NCI-H460 (cell line): ENCODE results near the gene POLA1. TPM values are rescaled to one million over a fixed set of nuclear protein-coding genes. Genes with fewer than 3 reads are reported as not detected.

Experiments
- DNase-seq: peaks from one replicate; pipeline ENCODE4 v3.0.0-alpha.2; 2016; ENCODE audit warnings: low read depth; ENCODE audit errors: extremely low read depth
- total RNA-seq: library from RNA; depleted of rRNA; stranded (reverse); fragments of >200 nt; shearing (Covaris generic); gene quantifications from 2 replicates; pipeline ENCODE4 v1.2.3, GENCODE V29; 2014

Gene POLA1
- total RNA-seq, 1 experiment from 2014 or later, result 20.0 TPM

GRCh38 chrX:24694825-24695224 is 1.1 kb downstream of the POLA1 start:
- no peak for DNase-seq

DNA sequence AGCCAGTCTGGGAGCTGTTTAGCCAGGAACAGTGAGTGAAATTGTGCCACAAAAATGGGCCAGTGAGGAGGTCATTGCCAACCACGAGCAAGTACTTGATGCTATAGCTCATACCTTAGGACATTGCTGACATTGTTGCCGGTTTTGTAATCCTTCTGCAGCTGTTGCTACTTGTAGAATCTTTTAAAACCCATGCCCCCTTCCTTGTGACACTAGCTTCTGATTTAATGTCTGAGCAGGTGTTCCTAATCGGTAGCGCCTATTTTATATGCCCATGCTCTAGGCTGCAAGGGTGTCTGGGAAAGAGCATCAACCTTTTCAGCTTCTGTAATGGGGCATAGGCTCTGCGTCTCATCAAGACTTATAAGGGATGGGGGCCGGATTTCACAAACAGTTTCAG is 2.6 kb downstream of the POLA1 start:
- no peak for DNase-seq

DNA sequence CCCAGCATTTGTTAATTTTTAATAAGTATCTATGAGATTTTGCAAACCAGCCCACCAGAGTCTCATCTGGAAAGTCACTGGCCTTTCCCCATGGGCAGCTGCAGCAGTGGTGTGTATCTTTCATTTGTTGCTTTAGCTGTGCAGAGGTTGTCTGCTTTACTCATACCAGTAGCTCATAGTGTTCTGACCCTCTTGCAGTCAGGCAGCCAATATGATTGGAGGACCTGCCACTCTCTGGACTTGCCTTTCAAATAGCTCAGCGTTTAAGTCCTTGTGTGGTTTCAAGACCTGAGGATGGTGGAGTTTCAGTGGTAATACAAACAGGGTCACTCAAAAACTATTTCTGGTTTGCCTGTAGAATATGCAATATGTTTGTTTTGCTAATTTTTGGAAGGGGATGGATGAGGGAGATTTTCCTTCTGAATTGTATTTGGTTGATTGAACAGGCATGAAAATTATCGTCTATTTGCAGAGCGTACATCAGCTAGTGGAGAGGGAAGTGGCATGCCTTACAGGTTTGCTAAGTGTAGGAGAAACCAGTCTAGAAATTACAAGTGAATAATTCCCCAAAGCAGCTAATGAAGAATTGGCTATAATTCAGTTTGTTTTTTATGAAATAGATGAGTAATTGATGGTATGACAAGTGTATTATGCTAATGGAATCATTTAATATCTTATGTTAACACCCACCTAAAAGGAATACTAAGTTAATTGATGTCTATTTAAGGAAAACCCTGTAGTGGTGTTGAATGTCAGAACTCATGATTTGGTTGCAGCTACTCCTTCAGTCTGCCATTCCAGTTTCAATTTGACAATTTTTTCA is 8.9 kb downstream of the POLA1 start:
- DNase-seq, result no peak

DNA sequence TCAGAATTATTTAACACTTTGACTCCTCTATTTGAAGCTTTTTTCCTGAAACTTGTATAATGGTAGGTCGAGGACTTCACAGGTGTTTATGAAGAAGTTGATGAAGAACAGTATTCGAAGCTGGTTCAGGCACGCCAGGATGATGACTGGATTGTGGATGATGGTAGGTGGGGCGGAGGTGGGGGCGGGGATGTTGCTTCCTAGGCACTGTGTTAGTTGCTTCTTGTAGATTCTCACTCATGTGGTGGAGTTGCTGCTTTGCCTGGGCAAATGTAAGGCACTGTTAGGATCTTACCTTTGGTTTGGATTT is 9.4 kb downstream of the POLA1 start:
- DNase-seq, result no peak

DNA sequence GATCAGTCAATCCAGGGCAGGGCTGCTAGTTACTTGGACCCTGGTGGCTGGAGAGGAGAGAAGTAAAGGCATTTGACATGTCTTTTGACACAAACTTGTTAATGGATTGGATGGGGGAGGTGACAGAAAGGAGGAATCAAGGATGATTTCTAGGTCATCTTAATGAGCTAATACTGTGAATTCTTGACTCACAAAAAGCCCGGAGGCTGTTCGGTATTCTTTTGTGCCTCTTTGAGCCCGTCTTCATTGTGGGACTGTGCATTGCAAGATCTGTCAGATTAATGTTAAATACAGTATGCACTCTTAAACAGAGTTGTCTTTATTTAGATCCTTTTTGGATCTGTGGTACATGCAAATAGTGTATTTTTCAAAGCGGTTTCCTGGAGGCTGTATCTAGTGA is 25.1 kb downstream of the POLA1 start:
- DNase-seq, result no peak

GRCh38 chrX:24720036-24720435 is 26.3 kb downstream of the POLA1 start:
- no peak for DNase-seq

- DNase-seq, result no peak
These were observed 34.8 kb downstream of the POLA1 start for GRCh38 chrX:24728530-24728929.

- DNase-seq, result no peak
These were observed 39.2 kb downstream of the POLA1 start for GRCh38 chrX:24732766-24733500.

DNA sequence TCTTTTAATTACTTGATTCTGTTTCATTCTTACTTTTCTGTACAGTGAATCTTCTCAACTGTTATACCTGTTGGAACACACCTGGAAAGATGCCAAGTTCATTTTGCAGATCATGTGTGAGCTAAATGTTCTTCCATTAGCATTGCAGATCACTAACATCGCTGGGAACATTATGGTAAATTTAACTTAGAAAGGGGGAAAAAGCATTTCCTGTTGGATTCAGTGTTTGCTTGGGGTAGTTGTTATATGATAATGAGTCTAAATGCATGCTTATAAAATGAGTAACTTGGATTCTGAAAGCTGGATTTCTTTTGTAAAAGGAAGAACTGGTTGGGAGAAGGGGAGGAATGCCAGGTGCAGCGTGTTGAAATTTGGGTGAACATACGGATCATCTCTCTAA is 47.6 kb downstream of the POLA1 start:
- no peak for DNase-seq

DNA sequence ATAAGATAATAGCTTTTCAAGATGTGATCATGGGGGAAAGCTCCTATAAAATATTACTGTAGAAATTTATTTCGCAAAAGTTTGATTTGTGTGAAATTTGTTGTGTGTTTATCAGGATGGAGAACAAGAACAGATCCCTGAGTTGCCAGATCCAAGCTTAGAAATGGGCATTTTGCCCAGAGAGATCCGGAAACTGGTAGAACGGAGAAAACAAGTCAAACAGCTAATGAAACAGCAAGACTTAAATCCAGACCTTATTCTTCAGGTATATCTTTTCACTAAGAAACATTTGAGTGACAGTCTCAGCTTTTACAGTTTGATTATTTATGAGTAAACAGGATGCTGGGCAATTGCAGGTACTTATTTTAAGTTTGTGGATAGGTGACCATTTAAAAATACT is 54.5 kb downstream of the POLA1 start:
- DNase-seq, result no peak

- DNase-seq, result no peak
These were observed 66.1 kb downstream of the POLA1 start for GRCh38 chrX:24759786-24760185.

DNA sequence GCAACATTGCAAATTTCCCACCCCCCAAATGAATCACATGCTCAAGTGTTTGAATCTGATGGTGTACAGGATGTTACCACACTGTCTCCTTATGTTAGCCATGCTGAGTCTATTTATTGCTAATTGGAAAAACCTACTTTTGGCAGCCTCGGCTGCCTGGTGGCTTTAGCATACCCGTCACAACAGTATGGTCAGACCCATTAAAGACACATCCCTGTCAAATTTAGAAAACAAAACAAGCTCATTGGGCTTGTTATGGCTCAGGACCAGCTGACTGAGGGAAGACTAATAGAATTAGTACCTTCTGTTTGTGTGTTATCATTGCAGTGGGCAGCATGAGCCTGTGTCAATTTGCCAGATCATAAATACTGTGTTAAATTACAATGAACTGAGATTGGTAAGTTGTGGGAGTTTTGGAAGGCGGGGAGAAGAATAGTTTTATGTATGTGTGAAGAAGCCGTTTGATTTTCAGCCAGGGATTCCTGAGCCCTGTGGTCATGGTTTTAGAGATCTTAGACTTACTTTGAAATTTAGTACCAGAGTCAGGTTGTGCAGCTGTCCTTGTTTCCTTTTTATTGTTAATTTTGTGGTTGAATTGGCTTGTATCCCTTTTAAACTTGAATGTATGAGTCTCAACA is 66.8 kb downstream of the POLA1 start:
- DNase-seq, result peak; percentile 58

DNA sequence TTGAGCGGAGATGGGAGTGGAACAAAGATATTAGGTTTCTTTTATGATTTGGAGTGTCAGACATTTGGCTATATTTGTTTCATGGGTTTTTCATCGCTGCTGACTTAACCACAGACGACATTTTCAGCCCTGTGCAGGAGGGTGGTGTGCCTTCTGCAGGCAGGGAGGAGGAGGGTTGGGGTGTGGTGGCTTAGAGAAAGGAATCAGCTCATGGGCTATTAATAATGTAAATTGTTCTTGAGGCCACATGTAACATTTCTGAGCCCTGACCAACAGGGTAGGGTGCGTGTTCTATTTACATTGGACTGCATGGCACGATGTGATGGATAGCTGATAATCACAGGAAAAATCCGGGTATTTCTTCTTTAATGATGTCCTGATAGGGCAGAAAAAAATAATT is 67.6 kb downstream of the POLA1 start:
- DNase-seq, result peak; percentile 59

- DNase-seq, result no peak
These were observed 70.3 kb downstream of the POLA1 start for GRCh38 chrX:24763989-24764388.

GRCh38 chrX:24767557-24767956 is 73.8 kb downstream of the POLA1 start:
- no peak for DNase-seq

GRCh38 chrX:24768556-24768955 is 74.8 kb downstream of the POLA1 start:
- no peak for DNase-seq

DNA sequence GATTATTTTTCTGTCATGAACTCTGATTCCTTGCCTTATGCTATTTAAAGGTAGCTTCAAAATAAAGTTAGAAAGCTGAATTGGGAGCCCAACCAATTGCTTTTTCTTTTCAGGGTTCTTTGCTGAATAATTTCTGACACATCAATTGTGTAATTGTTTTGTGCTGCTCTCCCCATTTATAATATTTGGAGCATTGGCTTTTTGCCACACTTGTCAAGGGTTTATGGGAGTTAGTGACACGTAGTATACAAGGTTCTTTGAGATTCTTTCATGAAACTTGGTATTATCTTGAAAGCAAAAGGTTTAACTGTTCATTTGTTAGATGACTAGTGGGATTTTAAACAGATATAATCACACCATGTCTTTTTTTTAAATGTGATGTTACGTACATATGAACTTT is 80.9 kb downstream of the POLA1 start:
- no peak for DNase-seq

DNA sequence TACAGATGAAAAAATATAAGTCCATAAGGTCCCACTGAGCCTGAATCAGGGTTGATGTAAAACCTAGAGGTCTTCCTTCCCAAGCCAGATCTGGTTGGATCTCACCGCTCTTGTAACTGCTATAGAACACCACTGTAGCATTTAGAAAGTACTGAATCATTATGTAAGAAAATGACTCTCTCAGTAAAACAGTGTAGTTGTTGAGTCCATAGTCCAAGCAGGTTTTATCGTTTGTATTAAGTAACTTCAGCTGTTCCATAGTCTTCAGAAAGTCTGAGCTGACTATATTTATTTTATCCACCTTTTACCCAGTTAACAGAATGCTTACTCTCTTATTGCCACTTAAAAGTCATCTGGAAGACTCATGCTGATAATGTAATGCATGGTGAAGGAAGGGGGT is 82.2 kb downstream of the POLA1 start:
- no peak for DNase-seq

- DNase-seq, result no peak
These were observed 83.9 kb downstream of the POLA1 start for GRCh38 chrX:24777660-24778059.

GRCh38 chrX:24782011-24782410 is 88.3 kb downstream of the POLA1 start:
- no peak for DNase-seq

DNA sequence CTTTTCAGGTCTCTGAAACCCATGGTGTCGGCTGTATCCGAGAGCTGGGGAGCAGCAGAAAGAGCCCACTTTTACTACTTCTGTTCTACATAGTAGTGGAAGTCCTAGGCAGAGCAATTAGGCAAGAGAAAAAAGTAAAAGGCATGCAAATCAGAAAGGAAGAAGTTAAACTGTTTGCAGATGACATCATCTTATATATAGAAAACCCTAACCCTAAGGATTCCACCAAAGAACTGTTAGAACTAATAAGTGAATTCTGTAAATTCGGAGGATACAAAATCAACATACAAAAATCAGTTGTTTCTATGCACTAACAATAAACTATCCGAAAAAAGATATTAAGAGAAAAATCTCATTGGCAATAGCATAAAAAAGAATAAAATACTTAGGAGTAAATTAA is 95.3 kb downstream of the POLA1 start:
- no peak for DNase-seq

DNA sequence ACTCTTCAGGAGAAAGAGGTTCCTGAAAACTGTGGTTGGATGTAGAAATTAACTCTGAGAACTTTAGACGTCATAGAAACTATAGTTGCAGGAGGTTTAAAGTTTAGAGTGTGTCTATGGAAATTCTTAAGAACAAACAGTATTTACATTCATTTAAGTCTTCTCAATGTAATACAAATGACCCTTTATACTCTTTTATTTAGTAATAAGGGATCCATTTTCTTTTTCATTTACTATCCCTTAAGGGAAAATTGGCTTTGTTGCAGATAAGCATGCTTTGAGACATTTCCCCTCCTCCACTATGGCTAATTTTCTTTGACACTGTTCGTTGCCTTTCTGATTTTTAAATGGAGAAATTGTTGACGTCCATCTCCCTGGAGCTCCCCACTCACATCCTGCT is 96.4 kb downstream of the POLA1 start:
- no peak for DNase-seq
